ENCODE data around the gene ANK3. TPM values are rescaled to one million over a fixed set of nuclear protein-coding genes. Genes with fewer than 3 reads are reported as not detected.

The ANK3 gene
- total RNA-seq, 2 donors from 2014 or later, result 65.0 to 79.5 TPM

- H3K27ac Mint-ChIP-seq, result peak overlapping the region; percentile 40
- no peaks in the 10 kb centered on the region for H3K9me3 ChIP-seq (ENCODE audit: control insufficient read depth, low read length)
- H3K4me1 Mint-ChIP-seq, result peaks cover 18% of the 10 kb centered on the region
- no peak overlapping the region for H3K4me3 Mint-ChIP-seq
- TF ChIP-seq CTCF (conservative IDR thresholded peaks at IDR 0.05), result no peak
- no peak overlapping the region for H3K4me3 ChIP-seq (ENCODE audit: low read length)
- no peaks in the 10 kb centered on the region for H3K27me3 Mint-ChIP-seq (ENCODE audit: insufficient read depth)
- 68 to 82% methylated on average over 2 to 5 of the region's 5 CpGs for WGBS, 2 experiments (ENCODE audit: insufficient coverage in 1 of 2, insufficient read length in 1 of 2)
- peaks cover 4% of the 10 kb centered on the region for H3K36me3 Mint-ChIP-seq (ENCODE audit: low read depth)
- H3K36me3 ChIP-seq (ENCODE audit: control insufficient read depth, insufficient read depth, low read length), result no peaks in the 10 kb centered on the region
- no peaks in the 10 kb centered on the region for H3K4me1 ChIP-seq (ENCODE audit: control insufficient read depth, insufficient read depth, low read length)
- H3K9me3 Mint-ChIP-seq, result no peaks in the 10 kb centered on the region
- H3K9ac ChIP-seq (ENCODE audit: extremely low read depth, low read length, poor library complexity, severe bottlenecking), result no peak overlapping the region
- DNase-seq, result no peak
- no peaks in the 10 kb centered on the region for H3K27me3 ChIP-seq (ENCODE audit: control insufficient read depth, insufficient read depth, low read length, poor library complexity, severe bottlenecking)
- no peak overlapping the region for H3K27ac ChIP-seq (ENCODE audit: low read depth, low read length)
Observed at GRCh38 chr10:60096761-60097513, 292.7 kb downstream of the ANK3 start.

- no peak overlapping the region for H3K4me3 ChIP-seq (ENCODE audit: low read length)
Observed at GRCh38 chr10:60093317-60093716, 296.4 kb downstream of the ANK3 start.

GRCh38 chr10:60086862-60087261 is 302.8 kb downstream of the ANK3 start:
- Mint-ChIP-seq H3K27ac (no peak overlapping the region), H3K4me3 (no peak overlapping the region), H3K4me1 (peaks cover 7% of the 10 kb centered on the region), H3K27me3 (ENCODE audit: insufficient read depth) (no peaks in the 10 kb centered on the region), H3K36me3 (ENCODE audit: low read depth) (peaks cover 39% of the 10 kb centered on the region), H3K9me3 (no peaks in the 10 kb centered on the region)
- Histone ChIP-seq H3K36me3 (ENCODE audit: control insufficient read depth, insufficient read depth, low read length) (no peaks in the 10 kb centered on the region), H3K27ac (ENCODE audit: low read depth, low read length) (no peak overlapping the region), H3K9me3 (ENCODE audit: control insufficient read depth, low read length) (no peaks in the 10 kb centered on the region), H3K4me3 (ENCODE audit: low read length) (no peak overlapping the region), H3K27me3 (ENCODE audit: control insufficient read depth, insufficient read depth, low read length, poor library complexity, severe bottlenecking) (no peaks in the 10 kb centered on the region), H3K4me1 (ENCODE audit: control insufficient read depth, insufficient read depth, low read length) (no peaks in the 10 kb centered on the region), H3K9ac (ENCODE audit: extremely low read depth, low read length, poor library complexity, severe bottlenecking) (no peak overlapping the region)
- no peak for TF ChIP-seq CTCF (conservative IDR thresholded peaks at IDR 0.05)
- WGBS, 2 experiments (ENCODE audit: insufficient coverage in 1 of 2, insufficient read length in 1 of 2), result 80 to 88% methylated on average over 1 to 2 of the region's 2 CpGs
- no peak for DNase-seq

More at GRCh38 chr10:60093317-60093716, 296.4 kb downstream of the ANK3 start:
- no peak for DNase-seq
- H3K36me3 ChIP-seq (ENCODE audit: control insufficient read depth, insufficient read depth, low read length), result no peaks in the 10 kb centered on the region
- H3K4me1 Mint-ChIP-seq, result peaks cover 10% of the 10 kb centered on the region
- H3K27me3 ChIP-seq (ENCODE audit: control insufficient read depth, insufficient read depth, low read length, poor library complexity, severe bottlenecking), result no peaks in the 10 kb centered on the region
- H3K27ac ChIP-seq (ENCODE audit: low read depth, low read length), result no peak overlapping the region
- WGBS, 2 experiments (ENCODE audit: insufficient coverage in 1 of 2, insufficient read length in 1 of 2), result 96 to 97% methylated on average over 3 of the region's 3 CpGs
- no peak overlapping the region for H3K27ac Mint-ChIP-seq
- no peaks in the 10 kb centered on the region for H3K27me3 Mint-ChIP-seq (ENCODE audit: insufficient read depth)
- TF ChIP-seq CTCF (conservative IDR thresholded peaks at IDR 0.05), result no peak
- no peaks in the 10 kb centered on the region for H3K9me3 ChIP-seq (ENCODE audit: control insufficient read depth, low read length)
- peaks cover 8% of the 10 kb centered on the region for H3K36me3 Mint-ChIP-seq (ENCODE audit: low read depth)
- H3K4me1 ChIP-seq (ENCODE audit: control insufficient read depth, insufficient read depth, low read length), result no peaks in the 10 kb centered on the region
- H3K9ac ChIP-seq (ENCODE audit: extremely low read depth, low read length, poor library complexity, severe bottlenecking), result no peak overlapping the region
- H3K4me3 Mint-ChIP-seq, result no peak overlapping the region
- no peaks in the 10 kb centered on the region for H3K9me3 Mint-ChIP-seq
